IPS DF 4.7 (cell line): Measurements from ENCODE around the gene RAP2A.

Experiments used
- DNase-seq: peaks from one replicate; pipeline ENCODE4 v3.0.0-alpha.2; 2013; ENCODE audit warnings: low spot score; ENCODE audit errors: extremely low read depth

RAP2A gene

DNA sequence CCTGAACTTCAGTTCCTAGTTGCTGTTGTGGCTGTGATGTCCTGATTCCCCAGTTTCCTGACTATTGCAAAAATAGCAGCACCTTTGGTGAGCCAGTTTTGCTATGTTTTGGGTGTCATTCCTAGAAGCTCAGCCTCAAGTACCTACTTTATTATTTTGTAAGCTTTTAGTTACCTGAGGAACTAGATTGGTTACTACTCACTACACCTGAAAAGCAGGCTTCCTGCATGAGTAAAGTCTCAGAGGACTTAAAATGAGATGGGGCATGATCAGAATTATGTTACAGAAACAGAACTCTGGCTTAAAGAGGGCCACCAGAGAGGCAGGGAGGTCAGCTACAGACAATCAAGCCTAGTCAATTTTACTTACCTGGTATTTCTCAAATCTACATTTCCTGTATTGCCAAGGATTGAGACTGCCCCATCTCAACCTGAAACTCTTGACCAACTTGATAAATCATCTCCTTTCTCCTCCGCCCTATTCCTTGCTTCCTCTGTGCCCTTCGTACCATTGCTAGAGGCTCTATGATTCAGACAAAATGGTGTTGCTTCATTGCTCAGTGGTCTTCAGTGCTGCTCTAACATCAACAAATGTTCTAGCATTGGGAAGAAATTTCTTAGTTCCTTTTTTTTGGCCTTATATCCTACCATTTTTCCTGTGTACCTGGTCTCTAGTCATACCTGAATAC is 58.9 kb downstream of the RAP2A start:
- DNase-seq: no peak

DNA sequence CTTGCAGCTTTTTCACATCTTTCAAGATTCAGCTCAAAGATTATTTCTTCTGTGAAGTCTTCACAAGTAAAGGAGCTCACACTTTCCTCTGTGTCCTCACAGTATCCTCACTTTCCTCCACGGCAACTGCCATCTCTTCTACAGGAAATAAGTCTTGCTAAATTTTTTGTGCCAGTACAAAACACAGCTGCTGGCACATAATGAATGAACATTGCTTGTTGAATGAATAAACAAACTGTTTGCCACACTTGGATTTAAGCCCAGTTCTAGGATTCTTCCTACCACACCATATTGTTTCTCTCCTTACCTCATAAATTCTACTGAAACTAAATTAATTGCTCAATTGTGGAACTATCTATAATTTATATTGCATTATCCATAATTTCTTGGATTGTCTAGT is 59.5 kb downstream of the RAP2A start:
- DNase-seq: no peak

DNA sequence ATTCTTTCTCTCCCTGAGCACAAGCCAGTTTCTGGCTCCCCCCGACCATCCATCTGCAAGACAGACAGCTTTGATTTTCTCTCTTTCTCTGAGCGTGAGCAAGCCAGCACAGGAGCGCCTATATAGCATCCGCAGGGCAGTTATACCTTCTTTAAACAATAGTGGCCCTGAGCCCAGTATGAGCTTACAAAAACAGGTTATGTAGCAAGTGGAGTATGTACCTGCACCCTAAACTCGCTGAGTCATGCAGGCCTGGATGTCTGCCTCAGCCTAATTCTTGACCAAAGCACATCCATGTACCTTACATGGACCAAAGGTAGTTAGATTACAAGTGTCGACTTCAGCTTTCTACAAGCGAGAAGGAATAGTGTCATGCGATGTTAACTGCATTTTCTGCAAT is 61.7 kb downstream of the RAP2A start:
- no peak for DNase-seq

DNA sequence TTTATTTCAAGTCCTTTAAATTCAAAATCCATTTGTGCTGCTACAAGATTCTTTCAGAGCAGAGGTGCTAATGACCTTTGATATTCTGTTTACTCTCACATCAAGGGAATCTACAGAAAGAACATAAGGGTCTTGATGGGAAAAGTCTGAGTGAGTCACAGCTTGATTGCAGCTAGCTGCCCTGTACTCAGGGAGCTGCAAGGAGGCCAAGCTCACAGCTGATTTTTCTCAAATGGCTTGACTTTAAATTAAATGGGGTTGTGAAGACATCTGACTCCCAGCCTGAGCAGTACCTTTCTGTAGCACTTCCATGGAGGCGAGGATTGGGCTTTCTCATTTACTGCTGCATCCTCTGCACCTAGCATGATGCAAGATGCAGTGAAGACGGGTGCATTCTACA is 62.5 kb downstream of the RAP2A start:
- no peak for DNase-seq

DNA sequence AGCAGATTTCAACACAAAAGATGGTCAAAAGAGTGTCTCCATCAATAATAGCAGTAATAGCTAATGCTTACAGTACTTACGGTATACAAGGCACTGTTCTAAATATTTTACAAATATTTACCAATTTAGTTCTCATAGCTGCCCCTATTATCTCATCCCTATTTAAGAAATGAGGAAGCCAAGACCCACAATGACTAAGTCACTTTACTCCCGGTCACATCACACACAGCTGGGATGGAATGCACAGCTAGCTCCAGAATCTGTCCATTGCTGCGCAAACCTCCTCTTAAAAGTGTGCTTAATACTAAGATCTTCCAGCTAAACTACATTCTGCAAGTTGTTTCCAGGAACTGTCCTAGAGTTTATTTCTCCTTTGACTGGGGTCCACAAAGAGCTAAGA is 63.4 kb downstream of the RAP2A start:
- DNase-seq: no peak

DNA sequence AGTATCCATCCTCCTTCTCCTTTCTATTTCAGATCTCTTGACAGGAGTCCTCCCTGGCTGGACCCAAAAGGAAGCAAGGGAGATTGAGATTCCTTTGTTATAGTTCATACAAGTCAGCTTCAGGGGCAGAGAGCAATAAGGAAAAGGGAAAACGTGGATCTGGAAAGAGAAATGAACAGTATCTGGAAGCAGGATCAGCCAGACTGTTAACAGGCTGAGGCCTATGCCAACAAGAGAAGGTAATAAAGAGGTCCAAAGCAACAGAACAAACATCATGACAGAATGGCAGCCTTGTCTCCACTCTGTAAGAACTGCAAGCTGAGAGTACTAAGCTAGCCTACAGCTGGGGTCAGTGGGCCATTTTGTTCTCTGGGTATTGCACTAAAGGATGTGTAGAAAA is 64.5 kb downstream of the RAP2A start:
- DNase-seq: no peak

DNA sequence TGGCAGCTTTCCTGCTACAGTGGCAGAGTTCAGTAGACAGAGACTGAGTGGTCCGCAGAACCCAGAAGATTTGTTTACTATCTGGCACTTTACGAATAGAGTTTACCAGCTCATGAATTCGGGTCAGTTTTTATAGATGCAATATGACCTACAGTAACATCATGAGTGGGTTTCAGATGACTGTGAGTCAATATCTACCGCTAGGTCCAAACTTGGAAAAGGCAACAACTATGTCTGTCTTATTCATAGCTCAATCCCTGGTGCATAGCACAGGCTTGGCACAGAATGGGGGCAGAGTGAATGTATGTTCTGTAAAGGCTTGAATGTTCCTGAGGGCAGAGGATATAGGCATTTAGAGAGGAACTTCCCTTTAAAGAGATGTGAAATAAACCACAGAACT is 65.2 kb downstream of the RAP2A start:
- DNase-seq: no peak

DNA sequence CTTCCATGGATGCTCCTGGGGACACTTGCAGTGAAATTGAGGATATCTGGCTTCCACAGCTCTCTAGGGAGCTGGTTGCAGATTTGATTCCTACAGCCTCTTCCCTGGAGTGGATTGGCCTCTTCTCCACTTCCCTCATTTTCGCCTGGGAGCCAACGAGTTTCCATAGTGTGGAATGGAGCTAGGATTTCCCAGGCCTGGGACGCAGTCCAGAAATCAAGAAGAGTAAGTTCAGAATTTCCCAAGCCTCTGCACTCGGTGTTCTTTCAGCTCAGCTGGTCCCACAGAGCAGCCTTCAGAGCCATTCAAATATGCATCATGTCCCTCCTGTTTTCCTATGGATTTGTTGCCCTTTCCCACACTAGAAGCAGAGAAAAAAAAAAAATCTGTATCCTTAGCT is 68.2 kb downstream of the RAP2A start:
- no peak for DNase-seq

DNA sequence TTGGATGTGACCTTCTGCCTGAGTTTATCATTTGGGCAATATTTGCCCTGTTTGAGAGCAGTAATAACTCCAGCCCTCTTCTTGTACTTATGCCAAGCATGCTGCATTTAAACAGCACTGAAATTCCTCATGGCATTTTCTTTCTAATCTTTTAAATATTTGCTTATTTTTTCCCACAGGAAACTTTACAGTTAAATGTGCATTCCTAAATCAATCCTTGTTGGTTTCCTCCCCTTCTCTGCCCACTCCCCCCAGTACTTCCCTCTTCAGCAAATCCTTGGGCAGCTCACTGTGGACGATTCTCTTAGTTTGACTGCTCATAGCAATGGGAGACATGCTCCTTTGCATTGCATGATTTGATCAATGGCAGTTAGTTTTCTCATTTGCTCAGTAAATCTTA is 68.7 kb downstream of the RAP2A start:
- DNase-seq: no peak

DNA sequence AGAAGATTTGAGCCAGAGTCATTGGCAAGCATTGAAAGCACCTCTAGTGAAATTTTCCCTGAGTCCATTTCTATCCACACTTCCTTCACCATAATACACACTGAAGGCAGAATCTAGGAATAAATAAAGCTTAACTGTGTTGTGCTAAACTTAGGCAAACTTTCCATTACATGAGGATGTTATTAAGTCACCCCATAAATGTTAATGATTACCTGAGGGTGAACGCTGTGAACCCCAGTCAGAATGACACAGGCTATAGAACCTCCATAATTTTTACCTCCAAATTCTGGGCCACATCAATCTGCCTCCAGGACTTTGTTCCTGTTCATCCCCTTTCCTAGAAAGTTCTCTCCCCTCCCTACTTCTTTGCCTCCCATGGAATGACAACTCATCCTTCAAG is 71.0 kb downstream of the RAP2A start:
- DNase-seq: no peak

DNA sequence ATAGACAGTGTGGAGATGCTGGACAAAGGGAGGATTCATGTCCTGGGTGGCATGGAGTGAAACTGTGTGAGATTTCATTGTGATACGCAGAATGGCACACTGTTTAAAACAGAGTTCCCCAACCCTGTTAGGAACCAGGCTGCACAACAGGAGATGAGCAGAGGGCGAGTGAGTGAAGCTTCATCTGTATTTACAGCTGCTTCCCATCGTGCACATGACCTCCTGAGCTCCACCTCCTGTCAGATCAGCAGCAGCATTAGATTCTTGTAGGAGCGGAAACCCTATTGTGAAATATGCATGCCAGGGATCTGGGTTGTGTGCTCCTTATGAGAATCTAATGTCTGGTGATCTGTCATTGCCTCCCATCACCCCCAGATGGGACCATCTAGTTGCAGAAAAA is 72.5 kb downstream of the RAP2A start:
- DNase-seq: no peak

DNA sequence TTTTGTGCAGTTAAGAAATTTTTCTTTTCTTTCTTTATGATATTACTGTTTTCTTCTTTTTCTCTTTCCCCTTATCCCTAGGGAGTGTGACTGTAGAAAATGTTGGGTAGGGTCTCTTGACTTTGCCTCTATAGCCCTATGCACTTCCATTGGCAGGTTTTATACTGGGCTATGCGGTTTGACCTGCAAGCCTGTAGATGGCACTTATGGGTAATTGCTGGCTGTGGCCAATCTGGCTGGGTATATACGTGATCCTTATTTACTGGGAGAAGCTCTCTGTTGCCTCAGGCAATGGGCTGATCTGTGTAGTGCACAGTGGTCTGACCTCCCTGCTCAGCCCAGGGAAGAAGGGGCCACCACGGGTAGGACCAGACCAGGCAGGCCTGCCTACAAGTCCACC is 78.8 kb downstream of the RAP2A start:
- no peak for DNase-seq

DNA sequence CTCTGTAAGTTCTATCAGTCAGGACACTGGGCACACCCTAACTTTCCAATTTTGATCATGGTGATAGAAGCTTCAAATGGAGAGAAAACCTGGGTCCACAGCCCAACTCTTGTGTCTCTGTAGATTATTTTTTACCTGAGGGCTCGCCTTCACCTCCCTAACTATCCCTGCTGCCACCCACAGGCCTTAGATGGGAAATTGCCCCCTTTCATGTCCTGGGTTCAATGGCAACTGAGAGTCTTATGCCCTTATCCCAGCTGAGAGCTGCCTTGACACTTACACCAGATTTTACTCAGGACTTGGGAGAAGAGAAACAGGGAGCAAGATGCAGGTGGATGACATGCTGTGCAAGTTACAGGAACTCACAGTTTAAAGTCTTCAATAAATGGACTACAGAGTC is 81.7 kb downstream of the RAP2A start:
- DNase-seq: no peak

DNA sequence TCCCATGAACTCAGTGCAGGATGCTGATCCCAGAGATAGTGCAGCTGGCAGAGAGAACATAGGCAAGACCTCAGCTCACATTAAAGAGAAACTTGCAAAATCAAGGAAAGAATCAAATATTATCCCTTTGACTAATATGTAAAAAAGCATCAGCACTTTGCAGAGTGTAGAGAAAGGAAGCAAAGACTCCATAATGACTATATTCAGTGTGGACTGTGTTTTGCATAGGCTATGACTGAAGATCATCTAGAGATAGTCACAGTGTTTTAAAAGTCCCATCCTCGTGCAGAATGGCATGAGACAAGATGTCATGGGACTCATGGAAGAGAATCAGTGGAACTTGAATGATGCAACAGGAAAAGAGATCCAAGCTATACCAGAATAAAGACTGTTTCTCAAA is 84.0 kb downstream of the RAP2A start:
- no peak for DNase-seq
